K562 (cell line): ENCODE results near the gene LAMA5. TPM values are rescaled to one million over a fixed set of nuclear protein-coding genes. Genes with fewer than 3 reads are reported as not detected.

ENCODE experiments used
- CLOCK ChIP-seq: fragments of 250-450 bp; sonication (Bioruptor Pico); IDR thresholded peaks from 2 replicates; pipeline ENCODE4 v1.4.0; 2020; ENCODE audit warnings: mild to moderate bottlenecking, moderate library complexity, borderline replicate concordance
- CUX1 ChIP-seq: fragments of 200-800 bp; sonication (Bioruptor generic); IDR thresholded peaks from 2 replicates; pipeline ENCODE4 v1.6.1; 2016; ENCODE audit warnings: missing genetic modification characterization, missing compliant biosample characterization
- HNRNPUL1 ChIP-seq: fragments of 200-400 bp; formaldehyde crosslinking; IDR thresholded peaks from 2 replicates; pipeline ENCODE4 v1.6.1; 2017; ENCODE audit warnings: low read length
- ILK ChIP-seq: fragments of 450-650 bp; IDR thresholded peaks from 2 replicates; pipeline ENCODE4 v1.6.1; 2016; ENCODE audit warnings: missing genetic modification characterization, low read depth, mild to moderate bottlenecking, missing compliant biosample characterization, moderate library complexity, borderline replicate concordance
- IRF2 ChIP-seq: sonication (generic); formaldehyde crosslinking; IDR thresholded peaks from 2 replicates; pipeline ENCODE4 v1.8.1; 2022; ENCODE audit warnings: mild to moderate bottlenecking, missing genetic modification reagents
- RBM15 ChIP-seq: fragments of 200-400 bp; formaldehyde crosslinking; IDR thresholded peaks from 2 replicates; pipeline ENCODE4 v1.6.1; 2018; ENCODE audit warnings: mild to moderate bottlenecking, low read length, moderate library complexity; ENCODE audit not compliant: insufficient read depth
- TEAD2 ChIP-seq: fragments of 450-650 bp; IDR thresholded peaks from 2 replicates; pipeline ENCODE4 v1.6.1; 2016; ENCODE audit warnings: missing genetic modification characterization, control low read depth, missing compliant biosample characterization
- XRCC5 ChIP-seq: fragments of 200-400 bp; formaldehyde crosslinking; IDR thresholded peaks from 2 replicates; pipeline ENCODE4 v1.6.1; 2017; ENCODE audit warnings: low read depth, mild to moderate bottlenecking, low read length
- ZNF318 ChIP-seq, 2 experiments: fragments of 450-650 bp; IDR thresholded peaks; 2 replicates each; pipeline ENCODE4 v1.6.1; 2016; ENCODE audit warnings: mild to moderate bottlenecking in 2 of 2, borderline replicate concordance in 1 of 2, low read depth in 1 of 2, moderate library complexity in 1 of 2
- ZNF561 ChIP-seq: fragments of 450-650 bp; formaldehyde crosslinking; conservative IDR thresholded peaks from 2 replicates; pipeline ENCODE4 v1.4.0; 2020; ENCODE audit warnings: mild to moderate bottlenecking, moderate library complexity
- polyA plus RNA-seq, 8 experiments: library from polyadenylated mRNA; depleted of rRNA in 4 of 8; stranded (reverse) in 5 of 8; unstranded in 3 of 8; fragments of >200 nt; fragmentation: Nextera tagmentation in 2 of 8; fragmentation: Illumina TruSeq in 1 of 8; extraction: Ambion mirVana in 2 of 8; extraction: Trizol in 1 of 8; gene quantifications; 2 replicates each; pipeline versions ENCODE4 v1.2.1 to v1.2.3, GENCODE V29; 2011 to 2014; ENCODE audit warnings: inconsistent platforms in 1 of 8, missing spikeins in 1 of 8
- total RNA-seq, 7 experiments: library from RNA; depleted of rRNA in 6 of 7; stranded (reverse); fragments of >200 nt in 6 of 7; fragmentation: Illumina TruSeq in 2 of 7; extraction: Trizol in 2 of 7; gene quantifications; 2 replicates each; pipeline versions ENCODE4 v1.2.1 to v1.2.3, GENCODE V29; 2011 to 2021; ENCODE audit warnings: low replicate concordance in 1 of 7

Gene LAMA5
- total and polyA plus RNA-seq, 9 of the 15 experiments (the other 6 are each of a cell fraction or from before 2014, with no cell fraction given): 0.31 to 101 (median 7.8) TPM

- TF ChIP-seq CUX1 (CRISPR knock-in tag) (no peak), CLOCK (CRISPR knock-in tag) (no peak), IRF2 (CRISPR knock-in tag) (no peak), ZNF318 (IDR thresholded peaks at IDR 0.05; ENCODE audit: borderline replicate concordance in 1 of 2, low read depth in 1 of 2) (no peak), TEAD2 (tag) (no peak), ILK (tag) (no peak), XRCC5 (peak; percentile 85; the same call in 1 of the 2 replicates), HNRNPUL1 (no peak), ZNF561 (CRISPR knock-in tag) (no peak), RBM15 (no peak)
These were observed 64.6 kb downstream of the LAMA5 start, which contains the start of gene ADRM1 (continued) for GRCh38 chr20:62302341-62303061.
